GM12864 (cell line): ENCODE measurements around the gene CYP2A7.
"Not testable (repeated sequence)": the region's sequence is repeated elsewhere in the genome, so short reads cannot be mapped to it uniquely, and the experiment has no call there.

Experiments
- DNase-seq: peaks from one replicate; pipeline ENCODE4 v3.0.0-alpha.2; 2011; ENCODE audit warnings: low read depth
- H3K4me3 ChIP-seq: 2 replicates; pipeline ENCODE4 v1.5.1; 2011; ENCODE audit warnings: mild to moderate bottlenecking, low read depth, low read length, control low read depth
- TF ChIP-seq, protein P1 (sequence below): IDR thresholded peaks from 2 replicates; pipeline ENCODE4 v1.5.1; 2011; ENCODE audit warnings: low read depth, mild to moderate bottlenecking, moderate library complexity, low read length, control low read depth, inconsistent platforms; ENCODE audit errors: missing control alignments

The CYP2A7 gene

DNA sequence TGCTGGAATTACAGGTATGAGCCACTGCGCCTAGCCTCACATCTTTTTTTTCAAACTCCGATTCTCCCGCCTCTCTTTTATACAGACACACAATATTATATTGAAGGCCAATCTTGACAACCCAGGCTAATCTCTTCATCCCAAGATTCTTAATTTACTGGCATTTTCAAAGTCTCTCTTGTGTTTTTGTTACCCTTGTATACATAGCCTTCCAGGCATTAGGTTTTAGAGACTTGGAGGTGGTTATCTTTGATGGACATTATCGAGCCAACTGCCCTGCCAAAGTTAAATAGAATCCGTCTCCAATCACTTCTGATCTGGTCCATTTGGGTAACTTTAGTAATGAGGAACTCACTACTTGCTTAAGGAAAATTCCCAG is 14.4 kb upstream of the CYP2A7 start:
- DNase-seq = no peak
- no peak overlapping the region for H3K4me3 ChIP-seq
- TF ChIP-seq, protein P1, sequence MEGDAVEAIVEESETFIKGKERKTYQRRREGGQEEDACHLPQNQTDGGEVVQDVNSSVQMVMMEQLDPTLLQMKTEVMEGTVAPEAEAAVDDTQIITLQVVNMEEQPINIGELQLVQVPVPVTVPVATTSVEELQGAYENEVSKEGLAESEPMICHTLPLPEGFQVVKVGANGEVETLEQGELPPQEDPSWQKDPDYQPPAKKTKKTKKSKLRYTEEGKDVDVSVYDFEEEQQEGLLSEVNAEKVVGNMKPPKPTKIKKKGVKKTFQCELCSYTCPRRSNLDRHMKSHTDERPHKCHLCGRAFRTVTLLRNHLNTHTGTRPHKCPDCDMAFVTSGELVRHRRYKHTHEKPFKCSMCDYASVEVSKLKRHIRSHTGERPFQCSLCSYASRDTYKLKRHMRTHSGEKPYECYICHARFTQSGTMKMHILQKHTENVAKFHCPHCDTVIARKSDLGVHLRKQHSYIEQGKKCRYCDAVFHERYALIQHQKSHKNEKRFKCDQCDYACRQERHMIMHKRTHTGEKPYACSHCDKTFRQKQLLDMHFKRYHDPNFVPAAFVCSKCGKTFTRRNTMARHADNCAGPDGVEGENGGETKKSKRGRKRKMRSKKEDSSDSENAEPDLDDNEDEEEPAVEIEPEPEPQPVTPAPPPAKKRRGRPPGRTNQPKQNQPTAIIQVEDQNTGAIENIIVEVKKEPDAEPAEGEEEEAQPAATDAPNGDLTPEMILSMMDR = no peak

DNA sequence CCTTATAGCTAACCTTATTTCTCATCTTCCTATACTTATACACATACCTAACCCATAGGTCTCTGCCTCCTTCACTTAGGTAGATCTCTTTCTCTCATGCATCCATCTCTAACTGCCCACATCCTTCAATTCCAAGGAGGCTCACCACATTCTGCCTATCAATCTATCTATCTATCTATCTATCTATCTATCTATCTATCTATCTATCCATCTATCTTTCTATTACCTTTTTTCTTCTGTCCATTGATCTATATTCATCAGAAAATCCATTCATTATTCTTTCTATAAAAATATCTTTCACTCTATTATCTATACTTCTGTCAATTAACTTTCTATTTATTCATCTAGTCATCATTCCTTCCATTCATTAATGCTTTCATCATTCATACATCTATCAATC is 11.1 kb upstream of the CYP2A7 start:
- H3K4me3 ChIP-seq = no peak overlapping the region
- no peak for DNase-seq
- TF ChIP-seq, protein P1 = no peak

DNA sequence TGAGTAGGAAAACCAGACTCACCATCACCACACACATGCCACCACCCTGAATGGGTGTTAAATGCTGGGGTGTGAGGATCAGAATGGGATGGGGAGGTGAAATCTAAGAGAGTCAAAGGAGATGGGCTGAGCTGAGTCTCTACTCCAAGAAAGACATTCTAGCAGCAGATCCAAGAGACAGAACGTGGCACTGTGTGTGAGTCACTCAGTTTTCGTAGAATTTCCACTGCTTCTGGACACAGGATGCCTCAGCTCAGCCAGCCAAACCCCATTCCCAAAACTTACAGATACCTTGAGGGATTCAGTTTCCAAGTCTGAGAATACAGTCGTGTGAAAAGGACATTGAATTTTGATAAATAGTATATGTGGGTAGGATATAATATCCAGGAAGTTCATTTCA is 7.3 kb upstream of the CYP2A7 start:
- H3K4me3 ChIP-seq = no peak overlapping the region
- DNase-seq = no peak
- TF ChIP-seq, protein P1 = no peak

DNA sequence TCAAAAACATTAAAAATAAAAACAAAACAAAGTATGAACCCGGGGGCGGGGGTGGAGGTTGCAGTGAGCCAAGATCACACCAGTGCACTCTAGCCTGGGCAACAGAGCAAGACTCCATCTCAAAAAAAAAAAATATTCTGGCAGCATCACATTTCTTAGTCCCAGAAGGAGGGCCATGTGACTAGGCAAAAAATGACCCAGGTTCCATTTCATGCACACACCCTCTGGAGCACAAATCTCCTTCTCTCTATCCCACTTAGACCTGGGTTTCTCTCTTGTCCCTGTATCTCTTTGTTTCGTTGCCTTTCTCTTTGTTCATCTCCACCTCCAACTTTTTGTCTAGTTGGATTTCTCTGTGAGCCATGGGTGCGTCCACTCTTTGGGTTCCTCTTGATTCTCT is 6.2 kb upstream of the CYP2A7 start:
- TF ChIP-seq, protein P1 = no peak
- DNase-seq = no peak

DNA sequence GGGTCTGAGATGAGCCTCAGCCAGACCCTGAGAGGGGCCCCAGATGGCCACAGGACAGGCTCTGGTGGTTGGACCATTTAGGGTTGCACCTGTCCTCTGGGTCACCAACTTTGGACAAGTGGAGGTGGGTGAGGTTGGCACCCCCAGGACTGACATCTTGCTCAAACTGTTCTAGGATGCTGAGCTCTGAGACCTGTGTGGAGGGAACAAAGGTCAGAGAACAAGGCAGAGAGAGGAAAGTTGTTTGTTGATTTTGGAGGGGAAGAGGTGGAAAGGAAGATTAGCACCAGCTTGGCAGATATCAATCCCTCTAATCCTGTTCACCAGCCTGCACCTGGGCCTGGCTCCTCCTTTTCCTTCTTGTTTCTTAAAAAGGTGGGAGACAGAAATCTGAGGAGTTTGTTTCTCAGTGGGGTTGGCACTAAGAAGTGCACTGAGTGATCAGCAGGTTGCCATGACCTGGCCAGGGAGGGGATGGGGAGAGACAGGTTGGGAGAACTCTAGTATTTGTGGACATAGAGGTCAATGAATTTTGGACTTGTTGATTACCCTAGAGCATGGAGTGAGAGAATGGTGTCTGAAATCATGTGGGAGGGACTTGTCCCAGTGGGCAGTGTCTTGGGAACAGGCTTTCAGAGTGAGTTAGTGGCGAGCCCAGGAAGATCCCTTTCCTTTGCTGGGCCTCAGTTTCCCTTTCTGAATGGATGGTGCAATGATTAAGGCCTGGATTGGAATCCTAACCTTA is 2.3 kb upstream of the CYP2A7 start:
- H3K4me3 ChIP-seq, DNase-seq: not testable (repeated sequence)

More for the DNA sequence above, 6.2 kb upstream of the CYP2A7 start:
- no peak overlapping the region for H3K4me3 ChIP-seq

DNA sequence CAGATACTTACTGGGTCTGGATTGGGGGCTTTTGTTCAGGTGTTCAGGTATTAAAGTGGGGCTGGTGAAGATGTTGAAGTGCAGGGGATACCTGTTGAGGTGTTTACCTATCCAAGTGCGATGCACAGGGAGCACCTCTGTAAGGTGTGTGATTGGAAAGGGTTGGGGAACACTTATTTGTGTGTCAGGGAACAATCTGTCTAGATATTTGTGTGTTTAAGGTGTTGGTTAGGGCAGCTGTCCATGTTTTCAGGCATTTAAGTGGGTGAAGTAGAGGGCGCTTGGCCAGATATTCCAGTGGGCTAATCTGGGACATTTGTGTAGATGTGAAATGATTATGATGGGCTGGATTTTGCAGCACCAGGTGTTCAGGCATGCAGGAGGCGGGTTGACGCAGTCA is 2.7 kb downstream of the CYP2A7 start:
- H3K4me3 ChIP-seq, DNase-seq: not testable (repeated sequence)

DNA sequence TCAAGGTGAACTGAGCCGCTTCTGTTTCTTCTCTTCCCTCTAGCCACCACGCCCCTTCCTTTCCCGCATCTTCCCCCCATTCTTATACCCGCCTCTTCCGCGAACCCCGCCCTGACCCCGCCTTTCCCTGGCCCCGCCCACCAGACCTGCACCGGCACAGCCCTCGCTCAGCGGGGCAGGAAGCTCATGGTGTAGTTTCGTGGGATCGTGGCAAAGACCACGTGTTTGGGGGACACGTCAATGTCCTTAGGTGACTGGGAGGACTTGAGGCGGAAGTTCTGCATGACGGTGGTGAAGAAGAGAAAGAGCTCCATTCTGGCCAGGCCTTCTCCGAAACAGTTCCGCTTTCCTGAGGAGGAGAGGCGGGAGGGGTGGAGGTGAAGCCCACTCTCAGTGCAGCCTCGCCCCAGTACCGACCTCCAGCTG is 6.5 kb downstream of the CYP2A7 start:
- H3K4me3 ChIP-seq = not testable (repeated sequence)
- DNase-seq = peak; percentile 3

DNA sequence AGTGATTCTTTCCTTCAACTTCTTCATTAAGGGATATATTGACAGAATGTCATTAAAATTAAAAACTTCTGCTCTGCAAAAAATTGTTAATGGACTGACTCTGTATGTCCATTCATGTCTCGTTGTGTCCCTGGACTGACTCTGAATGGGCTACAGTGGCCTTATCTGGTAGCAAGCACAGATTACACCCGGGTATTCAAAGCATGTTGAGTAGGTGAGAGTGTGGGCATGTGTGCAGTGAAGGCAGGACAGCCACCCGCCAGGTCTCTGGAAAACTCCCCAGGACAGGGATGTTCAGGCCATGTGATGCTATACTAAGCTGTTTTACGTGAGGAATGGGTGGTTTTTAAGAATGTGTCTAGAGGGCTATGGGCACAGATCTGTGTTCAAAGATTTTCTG is 7.2 kb downstream of the CYP2A7 start:
- DNase-seq, H3K4me3 ChIP-seq: not testable (repeated sequence)

DNA sequence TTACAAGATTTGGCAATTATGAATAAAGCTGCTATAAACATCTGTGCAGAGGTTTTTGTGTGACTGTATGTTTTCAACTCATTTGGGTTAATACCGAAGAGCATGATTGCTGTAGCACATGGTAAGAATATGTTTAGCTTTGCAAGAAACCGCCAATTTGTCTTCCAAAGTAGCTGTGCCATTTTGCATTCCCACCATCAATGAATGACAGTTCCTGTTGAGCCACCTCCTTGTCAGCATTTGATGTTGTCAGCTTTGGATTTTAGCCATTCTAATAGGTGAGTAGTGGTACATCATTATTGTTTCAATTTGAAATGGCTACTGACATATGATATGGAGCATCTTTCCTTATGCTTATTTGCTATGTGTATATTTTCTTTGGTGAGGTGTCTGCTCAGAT is 8.2 kb downstream of the CYP2A7 start:
- not testable (repeated sequence) for H3K4me3 ChIP-seq, DNase-seq

DNA sequence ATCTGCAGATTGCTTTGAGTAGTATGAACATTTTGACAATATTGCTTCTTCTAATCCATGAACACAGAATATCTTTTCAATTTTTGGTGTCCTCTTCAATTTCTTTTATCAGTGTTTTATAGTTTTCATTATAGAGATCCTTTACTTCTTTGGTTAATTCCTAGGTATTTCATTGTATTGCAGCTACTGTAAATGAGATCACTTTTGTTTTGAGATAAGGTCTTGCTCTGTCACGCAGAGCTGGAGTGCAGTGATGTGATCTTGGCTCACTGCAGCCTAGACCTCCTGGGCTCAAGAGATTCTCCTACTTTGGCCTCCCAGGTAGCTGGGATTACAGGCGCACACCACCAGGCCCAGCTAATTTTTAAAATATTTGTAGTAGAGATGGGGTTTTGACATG is 9.8 kb downstream of the CYP2A7 start:
- H3K4me3 ChIP-seq = no peak overlapping the region
- TF ChIP-seq, protein P1 = no peak
- DNase-seq = no peak
